GM18517 (cell line): ENCODE data around the gene NRROS.
"Not testable (repeated sequence)": the region's sequence is repeated elsewhere in the genome, so short reads cannot be mapped to it uniquely, and the experiment has no call there.

Experiments
- ATAC-seq: cut with Tn5 transposase; IDR thresholded peaks from one replicate; pipeline ENCODE4 v1.9.1; 2021; ENCODE audit warnings: mild to moderate bottlenecking, moderate library complexity; ENCODE audit not compliant: unreplicated experiment

The NRROS gene

DNA sequence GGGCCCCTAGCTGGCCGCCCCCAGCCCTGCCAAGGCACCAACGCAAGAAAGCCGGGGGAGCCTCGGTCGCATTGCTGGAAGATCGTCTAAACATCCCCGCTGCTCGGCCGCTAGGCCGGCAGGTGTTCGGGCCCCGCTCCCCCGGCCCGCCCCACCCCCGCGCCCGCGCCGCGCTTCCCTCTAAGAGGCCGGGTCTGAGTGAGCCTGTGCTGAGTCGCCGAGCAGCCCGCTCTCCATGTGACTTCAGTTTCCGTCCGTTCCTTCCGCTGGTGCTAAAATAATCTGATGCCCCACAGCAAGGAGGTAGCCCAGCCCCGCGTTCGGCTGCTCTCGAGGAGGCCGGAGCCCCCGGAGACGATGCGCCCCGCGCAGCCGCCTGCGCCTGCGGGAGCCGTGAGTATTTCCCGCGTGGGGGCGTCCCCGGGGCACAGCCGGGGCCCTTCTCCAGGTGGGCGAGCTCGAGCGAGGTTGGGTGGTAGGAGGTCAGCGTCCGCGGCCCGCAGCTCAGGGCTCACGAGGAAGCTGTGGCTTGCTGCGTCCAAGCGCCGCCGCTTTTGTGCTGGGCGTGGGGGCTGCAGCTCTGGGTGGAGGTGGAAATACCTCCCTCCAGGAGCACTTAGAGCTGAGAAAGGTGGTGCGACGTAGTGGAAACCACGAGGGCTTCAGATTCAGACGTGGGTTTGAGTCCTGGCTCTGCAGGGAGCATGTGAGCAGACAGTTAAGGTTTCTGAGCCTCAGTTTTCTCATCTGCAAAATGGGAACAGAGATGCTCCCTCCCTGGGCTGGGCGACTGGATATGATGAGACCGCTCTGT, at the start of gene NRROS:
NRROS (plus strand) TSS at position 212 of the 814 bp plus-strand sequence. CDS start 14,846 bp downstream, outside the sequence.
- peak; percentile 41 for ATAC-seq

- ATAC-seq = no peak
Observed at GRCh38 chr3:196590279-196590678, 49.2 kb upstream of the NRROS start.

GRCh38 chr3:196596355-196596754, 43.1 kb upstream of the NRROS start:
- no peak for ATAC-seq

DNA sequence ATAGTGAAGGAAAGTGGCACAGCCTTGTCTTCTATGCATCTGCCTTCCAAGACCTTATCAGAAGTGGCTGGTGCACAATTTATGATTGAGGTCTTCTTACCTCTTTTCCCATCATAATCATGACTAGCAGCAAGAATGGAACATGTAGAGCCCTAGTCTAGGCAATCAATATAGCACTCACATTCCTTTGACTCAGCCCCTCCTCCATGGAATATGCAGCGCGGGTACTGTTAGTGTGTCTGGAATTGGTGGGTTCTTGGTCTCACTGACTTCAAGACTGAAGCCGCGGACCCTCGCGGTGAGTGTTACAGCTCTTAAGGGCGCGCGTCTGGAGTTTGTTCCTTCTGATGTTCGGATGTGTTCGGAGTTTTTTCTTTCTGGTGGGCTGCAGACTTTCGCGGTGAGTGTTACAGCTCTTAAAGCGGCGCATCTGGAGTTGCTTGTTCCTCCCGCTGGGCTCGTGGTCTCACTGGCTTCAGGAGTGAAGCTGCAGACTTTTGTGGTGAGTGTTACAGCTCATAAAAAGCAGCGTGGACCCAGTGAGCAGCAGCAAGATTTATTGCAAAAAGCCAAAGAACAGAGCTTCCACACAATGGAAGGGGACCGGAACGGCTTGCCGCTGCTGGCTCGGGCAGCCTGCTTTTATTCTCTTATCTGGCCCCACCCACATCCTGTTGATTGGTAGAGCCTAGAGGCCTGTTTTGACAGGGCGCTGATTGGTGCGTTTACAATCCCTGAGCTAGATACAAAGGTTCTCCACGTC, 41.3 kb upstream of the NRROS start:
- not testable (repeated sequence) for ATAC-seq

DNA sequence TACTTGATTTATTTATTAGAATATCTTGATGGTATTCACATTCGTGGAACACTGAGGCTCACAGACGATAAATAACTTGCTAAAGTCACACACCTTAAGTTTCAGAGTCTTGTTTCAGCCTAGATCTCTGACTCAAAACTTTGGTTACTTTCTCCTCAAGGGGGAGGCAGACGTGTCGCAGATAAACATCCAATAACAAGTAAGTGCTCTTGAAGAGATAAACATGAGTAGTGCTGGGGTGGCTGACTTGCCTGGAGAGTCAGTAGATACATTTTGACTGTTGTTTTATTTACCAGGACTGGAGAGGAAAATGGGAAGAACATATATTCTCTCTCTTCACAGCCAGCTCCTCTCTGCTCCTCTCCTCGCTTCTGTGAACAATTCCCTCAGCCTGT, 39.8 kb upstream of the NRROS start:
- ATAC-seq = no peak

DNA sequence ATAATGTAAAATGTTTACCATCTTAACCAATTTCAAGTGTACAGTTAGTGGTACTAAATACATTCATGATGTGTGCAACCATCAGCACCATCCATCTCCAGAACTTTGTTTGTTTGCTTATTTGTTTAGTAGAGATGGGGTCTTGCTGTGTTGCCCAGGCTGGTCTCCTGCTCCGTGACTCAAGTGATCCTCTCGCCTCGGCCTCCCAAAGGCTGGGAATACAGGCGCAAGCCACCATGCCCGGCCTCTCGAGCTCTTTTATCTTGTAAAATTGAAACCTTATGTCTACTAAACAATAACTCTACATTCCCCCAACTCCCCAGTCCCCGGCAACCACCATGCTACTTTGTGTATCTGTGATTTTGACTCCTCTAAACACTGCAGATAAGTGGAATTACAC, 39.1 kb upstream of the NRROS start:
- no peak for ATAC-seq

DNA sequence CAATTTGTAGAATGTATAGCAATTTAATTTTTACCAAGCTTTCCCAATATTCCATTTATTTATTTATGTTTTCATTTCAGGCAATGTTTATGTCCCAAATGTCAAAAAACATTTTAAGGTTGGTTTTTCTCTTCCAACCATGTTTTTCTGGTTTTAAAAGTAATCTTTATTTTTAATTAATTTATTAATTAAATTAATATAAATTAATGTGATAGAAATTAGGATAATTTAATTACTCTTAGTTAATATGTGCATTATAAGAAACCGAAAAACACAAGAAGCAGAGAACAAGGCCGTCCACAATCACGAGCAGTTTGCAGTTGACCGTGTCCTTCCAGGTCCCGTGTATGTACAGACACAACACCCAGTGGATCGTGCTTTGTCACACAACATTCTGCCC, 36.8 kb upstream of the NRROS start:
- no peak for ATAC-seq

DNA sequence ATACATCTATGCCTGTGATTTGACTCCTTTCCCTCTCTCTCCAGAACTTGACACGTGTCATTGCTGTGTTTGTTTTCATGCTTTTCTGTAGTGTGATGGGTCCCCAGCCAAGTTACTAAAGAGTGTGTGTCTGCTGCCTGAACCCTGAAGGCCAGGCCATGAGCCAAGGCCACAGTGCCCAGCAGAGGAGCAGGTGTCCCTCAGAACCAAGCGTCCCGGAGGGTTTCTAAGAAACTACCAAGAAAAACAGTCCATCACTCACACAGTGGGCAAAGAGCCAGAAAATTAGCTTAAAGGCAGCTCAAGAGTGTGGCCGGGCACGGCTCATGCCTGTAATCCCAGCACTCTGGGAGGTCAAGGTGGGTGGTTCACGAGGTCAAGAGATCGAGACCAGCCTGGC, 35.8 kb upstream of the NRROS start:
- ATAC-seq = no peak

DNA sequence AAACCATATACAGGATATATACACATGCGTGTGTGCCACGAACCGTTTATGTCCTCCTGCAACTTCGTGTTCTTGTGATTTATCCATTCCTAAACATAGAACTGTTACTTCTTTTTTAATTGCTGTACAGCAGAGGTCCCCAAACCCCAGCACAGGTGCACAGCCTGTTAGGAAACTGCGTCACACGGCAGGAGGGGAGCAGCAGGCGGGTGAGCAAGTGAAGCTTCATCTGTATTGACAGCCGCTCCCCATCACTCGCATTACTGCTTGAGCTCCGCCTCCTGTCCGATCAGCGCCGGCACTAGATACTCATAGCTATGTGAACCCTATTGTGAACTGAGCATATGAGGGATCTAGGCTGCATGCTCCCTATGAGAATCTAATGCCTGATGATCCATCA, 34.9 kb upstream of the NRROS start:
- ATAC-seq = no peak

GRCh38 chr3:196608693-196609092, 30.8 kb upstream of the NRROS start:
- ATAC-seq = no peak

GRCh38 chr3:196609343-196609775, 30.1 kb upstream of the NRROS start:
- ATAC-seq = peak; percentile 42

DNA sequence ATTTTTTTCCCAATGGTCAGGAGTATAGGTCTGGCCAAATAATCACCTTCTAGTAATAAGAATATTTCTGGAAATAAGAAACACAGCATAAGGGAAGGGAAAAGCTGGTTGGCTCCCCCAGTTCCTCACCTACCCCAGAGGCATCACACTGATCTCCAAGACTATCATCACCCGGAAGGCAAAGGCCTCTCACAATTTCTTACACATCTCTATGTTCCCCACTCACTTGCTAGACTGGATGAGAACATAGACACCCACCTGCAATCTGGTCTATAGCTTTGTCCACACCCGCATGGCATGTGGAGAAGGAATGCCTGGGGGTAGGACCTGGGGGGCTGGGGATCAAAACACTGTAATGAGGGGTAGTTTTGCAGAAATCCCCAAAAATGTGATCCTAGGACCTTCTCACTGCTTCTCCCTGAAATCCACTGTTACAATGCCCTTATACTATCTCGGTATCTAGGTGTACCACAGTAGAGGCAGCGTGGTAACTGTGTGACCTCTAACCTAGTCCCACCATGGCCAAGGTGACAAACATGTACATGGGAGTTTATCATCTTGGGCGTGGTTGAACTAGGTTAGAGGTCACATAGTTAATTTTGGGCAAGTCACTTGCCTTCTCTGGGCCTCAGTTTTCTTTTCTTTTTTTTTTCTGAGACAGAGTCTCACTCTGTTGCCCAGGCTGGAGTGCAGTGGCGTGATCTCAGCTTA, 29.5 kb upstream of the NRROS start:
- no peak for ATAC-seq

DNA sequence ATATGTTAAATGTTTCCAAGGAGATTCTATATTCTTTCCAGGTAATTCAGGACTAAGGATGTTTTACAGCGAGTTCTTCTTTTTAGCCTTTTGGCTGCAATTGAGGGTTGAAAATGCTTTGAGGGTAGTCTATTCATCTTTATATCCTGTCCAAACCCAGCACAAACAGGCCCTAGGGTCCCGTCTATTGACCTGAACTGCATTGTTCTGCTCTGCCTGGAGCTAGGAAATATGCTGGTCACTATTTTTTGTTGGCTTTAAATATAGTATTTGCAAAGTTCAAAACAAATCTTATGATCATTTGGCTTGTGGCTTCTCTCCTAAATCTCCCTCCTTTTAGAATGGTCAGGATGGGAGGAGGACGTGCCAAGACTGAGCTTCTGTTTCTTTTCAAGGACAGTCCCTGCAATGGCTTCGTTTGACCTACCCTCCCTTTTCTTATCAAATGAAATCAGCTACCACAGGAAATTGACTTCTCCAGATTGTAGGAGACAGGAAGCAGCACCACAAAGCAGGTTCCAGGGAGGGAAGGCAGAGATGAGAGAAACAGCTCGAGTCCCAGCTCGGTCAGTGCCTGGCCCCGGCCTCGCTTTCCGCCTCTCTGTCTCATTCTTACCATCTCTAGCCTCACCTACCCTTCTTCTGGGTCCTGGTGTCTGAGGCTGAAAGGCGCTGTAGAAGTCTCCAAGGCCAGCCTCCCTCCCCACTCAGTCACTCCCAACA, 27.6 kb upstream of the NRROS start:
- no peak for ATAC-seq

- ATAC-seq = not testable (repeated sequence)
Observed at GRCh38 chr3:196615234-196615633, 24.3 kb upstream of the NRROS start.

- no peak for ATAC-seq
Observed at GRCh38 chr3:196617256-196617655, 22.2 kb upstream of the NRROS start.

DNA sequence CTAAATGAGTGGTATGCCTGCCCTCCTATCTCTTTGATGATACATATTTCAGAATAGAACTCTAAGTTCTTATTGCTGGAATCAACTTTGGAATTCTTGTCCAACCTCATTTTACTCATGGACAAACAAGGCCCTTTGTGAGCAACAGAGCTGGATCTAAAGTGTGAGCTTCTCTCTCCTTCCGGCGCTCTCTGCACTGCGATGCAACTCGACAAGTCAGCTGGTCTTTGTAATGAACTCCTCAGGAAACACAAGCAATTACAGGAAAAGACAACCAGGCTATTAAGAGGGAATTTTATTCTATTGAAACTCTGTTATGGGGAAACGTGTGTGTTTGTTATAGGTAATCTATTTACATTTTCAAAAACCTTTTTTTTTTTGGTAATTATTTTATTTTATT, 20.3 kb upstream of the NRROS start:
- ATAC-seq = no peak

DNA sequence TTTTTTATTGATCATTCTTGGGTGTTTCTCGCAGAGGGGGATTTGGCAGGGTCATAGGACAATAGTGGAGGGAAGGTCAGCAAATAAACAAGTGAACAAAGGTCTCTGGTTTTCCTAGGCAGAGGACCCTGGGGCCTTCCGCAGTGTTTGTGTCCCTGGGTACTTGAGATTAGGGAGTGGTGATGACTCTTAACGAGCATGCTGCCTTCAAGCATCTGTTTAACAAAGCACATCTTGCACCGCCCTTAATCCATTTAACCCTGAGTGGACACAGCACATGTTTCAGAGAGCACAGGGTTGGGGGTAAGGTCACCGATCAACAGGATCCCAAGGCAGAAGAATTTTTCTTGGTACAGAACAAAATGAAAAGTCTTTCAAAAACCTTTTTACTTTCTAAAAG, 19.9 kb upstream of the NRROS start:
- not testable (repeated sequence) for ATAC-seq

DNA sequence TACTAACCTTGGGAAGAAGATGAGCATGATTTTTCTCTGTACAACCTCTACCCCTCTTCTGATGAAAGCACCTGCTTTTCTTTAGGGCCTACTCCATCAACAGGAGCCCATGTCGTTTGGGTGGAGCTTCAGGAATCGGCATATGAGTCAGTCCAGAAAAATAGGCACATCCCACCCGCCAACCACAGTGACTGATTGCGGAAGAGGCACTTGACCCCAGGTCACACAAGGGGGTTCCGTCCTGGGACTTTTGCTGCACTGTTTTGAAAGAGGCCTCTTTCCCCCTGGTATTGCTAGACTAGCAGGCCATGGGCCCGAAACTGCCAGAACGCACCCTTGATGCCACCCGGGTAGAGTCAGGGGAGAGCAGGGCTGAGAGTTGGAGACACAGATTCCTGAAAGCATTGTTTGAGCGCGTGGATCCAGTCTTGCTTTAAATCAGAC, 19.3 kb upstream of the NRROS start:
- ATAC-seq = peak; percentile 73

DNA sequence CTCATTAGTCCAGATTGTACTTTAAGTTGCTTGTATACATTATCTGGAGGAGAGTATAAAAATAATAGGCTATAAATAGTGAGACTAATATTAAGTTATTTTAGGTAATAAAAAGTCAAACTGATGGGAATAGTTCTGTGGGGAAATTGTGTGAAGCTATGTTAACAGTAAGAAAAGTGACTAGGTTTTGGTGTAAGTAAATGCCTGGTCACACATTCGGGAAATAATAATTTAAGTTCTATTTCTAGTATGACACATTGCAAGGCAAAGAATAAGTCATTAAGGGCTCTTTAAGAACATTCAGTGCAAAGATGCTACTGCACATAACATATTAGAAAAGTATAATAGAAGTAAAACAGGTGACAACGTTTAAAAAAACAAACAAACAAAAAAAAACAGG, 18.8 kb upstream of the NRROS start:
- ATAC-seq = no peak

DNA sequence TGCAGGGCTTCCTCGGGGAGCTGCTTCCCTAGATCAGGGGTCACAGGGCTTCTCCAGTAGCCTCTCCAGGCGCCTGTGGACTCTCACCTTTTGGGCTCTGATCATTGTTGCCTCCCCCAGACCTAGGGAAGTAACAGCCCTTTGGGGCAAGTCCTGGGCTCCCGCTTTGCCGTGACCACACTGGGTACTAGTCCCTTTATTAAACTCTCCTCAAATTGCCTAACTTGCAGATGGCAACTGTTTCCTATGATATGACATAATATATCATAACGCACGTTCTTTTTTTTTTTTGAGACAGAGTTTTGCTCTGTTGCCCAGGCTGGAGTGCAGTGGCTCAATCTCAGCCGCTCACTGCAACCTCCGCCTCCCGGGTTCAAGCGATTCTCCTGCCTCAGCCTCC, 17.9 kb upstream of the NRROS start:
- no peak for ATAC-seq
